WTC11 (cell line): ENCODE results near the gene MAN2B1.
"Not testable (repeated sequence)": the region's sequence is repeated elsewhere in the genome, so short reads cannot be mapped to it uniquely, and the experiment has no call there.

Experiments
- KAT7 ChIP-seq: sonication (generic); formaldehyde crosslinking; IDR thresholded peaks from 2 replicates; pipeline ENCODE4 v1.8.1; 2023; ENCODE audit warnings: missing genetic modification reagents, mild to moderate bottlenecking, borderline replicate concordance
- TP53 ChIP-seq: sonication (generic); formaldehyde crosslinking; IDR thresholded peaks from 2 replicates; pipeline ENCODE4 v1.8.1; 2023; ENCODE audit warnings: mild to moderate bottlenecking, missing genetic modification reagents
- ZNF138 ChIP-seq: sonication (generic); formaldehyde crosslinking; conservative IDR thresholded peaks from 2 replicates; pipeline ENCODE4 v1.8.1; 2022; ENCODE audit warnings: mild to moderate bottlenecking, moderate library complexity, missing genetic modification reagents
- ZNF317 ChIP-seq: sonication (generic); formaldehyde crosslinking; IDR thresholded peaks from 2 replicates; pipeline ENCODE4 v1.8.1; 2023; ENCODE audit warnings: low read depth, mild to moderate bottlenecking, moderate library complexity, missing genetic modification reagents, borderline replicate concordance
- TF ChIP-seq, protein P1 (sequence below): fragments of 200-600 bp; IDR thresholded peaks from 2 replicates; pipeline ENCODE4 v1.8.0; 2022; ENCODE audit warnings: antibody characterized with exemption
- TF ChIP-seq, protein P2 (sequence below): fragments of 250-450 bp; sonication (Bioruptor Pico); IDR thresholded peaks from 2 replicates; pipeline ENCODE4 v1.9.0; 2021; ENCODE audit warnings: mild to moderate bottlenecking, borderline replicate concordance
- TF ChIP-seq, protein P3 (sequence below): sonication (generic); formaldehyde crosslinking; IDR thresholded peaks from 2 replicates; pipeline ENCODE4 v1.8.0; 2022; ENCODE audit warnings: mild to moderate bottlenecking, missing genetic modification reagents

DNA sequence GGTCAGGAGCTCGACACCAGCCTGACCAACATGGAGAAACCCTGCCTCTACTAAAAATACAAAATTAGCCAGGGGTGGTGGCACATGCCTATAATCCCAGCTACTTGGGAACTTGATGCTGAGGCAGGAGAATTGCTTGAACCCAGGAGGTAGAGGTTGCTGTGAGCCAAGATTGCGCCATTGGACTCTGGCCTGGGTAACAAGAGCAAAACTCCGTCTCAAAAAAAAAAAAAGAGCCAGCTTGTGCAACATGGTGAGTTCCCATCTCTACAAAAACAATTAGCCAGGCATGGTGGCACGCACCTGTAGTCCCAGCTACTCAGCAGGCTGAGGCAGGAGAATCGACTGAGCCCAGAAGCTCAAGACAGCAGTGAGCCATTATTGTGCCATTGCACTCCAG, 11.5 kb upstream of the MAN2B1 start:
- TF ChIP-seq ZNF317 (CRISPR knock-in tag); KAT7 (CRISPR knock-in tag); ZNF138; TP53: not testable (repeated sequence)
- TF ChIP-seq, protein P1, sequence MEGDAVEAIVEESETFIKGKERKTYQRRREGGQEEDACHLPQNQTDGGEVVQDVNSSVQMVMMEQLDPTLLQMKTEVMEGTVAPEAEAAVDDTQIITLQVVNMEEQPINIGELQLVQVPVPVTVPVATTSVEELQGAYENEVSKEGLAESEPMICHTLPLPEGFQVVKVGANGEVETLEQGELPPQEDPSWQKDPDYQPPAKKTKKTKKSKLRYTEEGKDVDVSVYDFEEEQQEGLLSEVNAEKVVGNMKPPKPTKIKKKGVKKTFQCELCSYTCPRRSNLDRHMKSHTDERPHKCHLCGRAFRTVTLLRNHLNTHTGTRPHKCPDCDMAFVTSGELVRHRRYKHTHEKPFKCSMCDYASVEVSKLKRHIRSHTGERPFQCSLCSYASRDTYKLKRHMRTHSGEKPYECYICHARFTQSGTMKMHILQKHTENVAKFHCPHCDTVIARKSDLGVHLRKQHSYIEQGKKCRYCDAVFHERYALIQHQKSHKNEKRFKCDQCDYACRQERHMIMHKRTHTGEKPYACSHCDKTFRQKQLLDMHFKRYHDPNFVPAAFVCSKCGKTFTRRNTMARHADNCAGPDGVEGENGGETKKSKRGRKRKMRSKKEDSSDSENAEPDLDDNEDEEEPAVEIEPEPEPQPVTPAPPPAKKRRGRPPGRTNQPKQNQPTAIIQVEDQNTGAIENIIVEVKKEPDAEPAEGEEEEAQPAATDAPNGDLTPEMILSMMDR: not testable (repeated sequence)
- TF ChIP-seq, protein P2, sequence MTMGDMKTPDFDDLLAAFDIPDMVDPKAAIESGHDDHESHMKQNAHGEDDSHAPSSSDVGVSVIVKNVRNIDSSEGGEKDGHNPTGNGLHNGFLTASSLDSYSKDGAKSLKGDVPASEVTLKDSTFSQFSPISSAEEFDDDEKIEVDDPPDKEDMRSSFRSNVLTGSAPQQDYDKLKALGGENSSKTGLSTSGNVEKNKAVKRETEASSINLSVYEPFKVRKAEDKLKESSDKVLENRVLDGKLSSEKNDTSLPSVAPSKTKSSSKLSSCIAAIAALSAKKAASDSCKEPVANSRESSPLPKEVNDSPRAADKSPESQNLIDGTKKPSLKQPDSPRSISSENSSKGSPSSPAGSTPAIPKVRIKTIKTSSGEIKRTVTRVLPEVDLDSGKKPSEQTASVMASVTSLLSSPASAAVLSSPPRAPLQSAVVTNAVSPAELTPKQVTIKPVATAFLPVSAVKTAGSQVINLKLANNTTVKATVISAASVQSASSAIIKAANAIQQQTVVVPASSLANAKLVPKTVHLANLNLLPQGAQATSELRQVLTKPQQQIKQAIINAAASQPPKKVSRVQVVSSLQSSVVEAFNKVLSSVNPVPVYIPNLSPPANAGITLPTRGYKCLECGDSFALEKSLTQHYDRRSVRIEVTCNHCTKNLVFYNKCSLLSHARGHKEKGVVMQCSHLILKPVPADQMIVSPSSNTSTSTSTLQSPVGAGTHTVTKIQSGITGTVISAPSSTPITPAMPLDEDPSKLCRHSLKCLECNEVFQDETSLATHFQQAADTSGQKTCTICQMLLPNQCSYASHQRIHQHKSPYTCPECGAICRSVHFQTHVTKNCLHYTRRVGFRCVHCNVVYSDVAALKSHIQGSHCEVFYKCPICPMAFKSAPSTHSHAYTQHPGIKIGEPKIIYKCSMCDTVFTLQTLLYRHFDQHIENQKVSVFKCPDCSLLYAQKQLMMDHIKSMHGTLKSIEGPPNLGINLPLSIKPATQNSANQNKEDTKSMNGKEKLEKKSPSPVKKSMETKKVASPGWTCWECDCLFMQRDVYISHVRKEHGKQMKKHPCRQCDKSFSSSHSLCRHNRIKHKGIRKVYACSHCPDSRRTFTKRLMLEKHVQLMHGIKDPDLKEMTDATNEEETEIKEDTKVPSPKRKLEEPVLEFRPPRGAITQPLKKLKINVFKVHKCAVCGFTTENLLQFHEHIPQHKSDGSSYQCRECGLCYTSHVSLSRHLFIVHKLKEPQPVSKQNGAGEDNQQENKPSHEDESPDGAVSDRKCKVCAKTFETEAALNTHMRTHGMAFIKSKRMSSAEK (CRISPR knock-in tag): not testable (repeated sequence)
- TF ChIP-seq, protein P3, sequence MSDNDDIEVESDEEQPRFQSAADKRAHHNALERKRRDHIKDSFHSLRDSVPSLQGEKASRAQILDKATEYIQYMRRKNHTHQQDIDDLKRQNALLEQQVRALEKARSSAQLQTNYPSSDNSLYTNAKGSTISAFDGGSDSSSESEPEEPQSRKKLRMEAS (CRISPR knock-in tag): not testable (repeated sequence)
